Naive B cell (primary cell): Measurements from ENCODE around the gene UQCRC1. TPM values are rescaled to one million over a fixed set of nuclear protein-coding genes. Genes with fewer than 3 reads are reported as not detected.

Source experiments
- ATAC-seq, 2 donors: fragments of 150-1000 bp; cut with Tn5 transposase; 2 replicates each; pipeline ENCODE4 v1.10.0; 2021; ENCODE audit warnings: low read depth in 2 of 2, mild to moderate bottlenecking in 2 of 2, moderate library complexity in 2 of 2
- DNase-seq: peaks from one replicate; pipeline ENCODE4 v3.0.0; 2022
- H3K27ac Mint-ChIP-seq, 6 donors: one replicate each; pipeline ENCODE4 v1.8.0; 2020 to 2022; ENCODE audit warnings: mild to moderate bottlenecking in 6 of 6, mixed read lengths in 6 of 6, moderate library complexity in 5 of 6, inconsistent platforms in 2 of 6
- H3K27me3 Mint-ChIP-seq, 3 donors: one replicate each; pipeline ENCODE4 v1.8.0; 2021 to 2022; ENCODE audit warnings: mixed read lengths in 3 of 3, mild to moderate bottlenecking in 1 of 3
- H3K36me3 Mint-ChIP-seq, 2 donors: one replicate each; pipeline ENCODE4 v1.8.0; 2020 to 2022; ENCODE audit warnings: mixed read lengths in 2 of 2, inconsistent platforms in 1 of 2, mild to moderate bottlenecking in 1 of 2
- H3K4me1 Mint-ChIP-seq, 3 donors: one replicate each; pipeline ENCODE4 v1.8.0; 2020 to 2022; ENCODE audit warnings: mixed read lengths in 3 of 3, inconsistent platforms in 1 of 3, mild to moderate bottlenecking in 1 of 3, moderate library complexity in 1 of 3
- H3K4me3 Mint-ChIP-seq, 8 donors: one replicate each; pipeline ENCODE4 v1.8.0; 2020 to 2022; ENCODE audit warnings: mild to moderate bottlenecking in 8 of 8, mixed read lengths in 8 of 8, moderate library complexity in 8 of 8, inconsistent platforms in 2 of 8
- H3K9me3 Mint-ChIP-seq, 7 donors: one replicate each; pipeline ENCODE4 v1.8.0; 2020 to 2022; ENCODE audit warnings: mixed read lengths in 7 of 7, mild to moderate bottlenecking in 5 of 7, inconsistent platforms in 2 of 7, moderate library complexity in 1 of 7
- polyA plus RNA-seq, 6 donors: library from polyadenylated mRNA; unstranded; fragments of 300-500 nt; fragmentation: Illumina TruSeq; gene quantifications; one replicate each; pipeline ENCODE4 v1.2.3, GENCODE V29; 2021; ENCODE audit warnings: low read depth in 6 of 6

The UQCRC1 gene
- 100 to 1,000 TPM; 152 to 385 (median 155) TPM for polyA plus RNA-seq

DNA sequence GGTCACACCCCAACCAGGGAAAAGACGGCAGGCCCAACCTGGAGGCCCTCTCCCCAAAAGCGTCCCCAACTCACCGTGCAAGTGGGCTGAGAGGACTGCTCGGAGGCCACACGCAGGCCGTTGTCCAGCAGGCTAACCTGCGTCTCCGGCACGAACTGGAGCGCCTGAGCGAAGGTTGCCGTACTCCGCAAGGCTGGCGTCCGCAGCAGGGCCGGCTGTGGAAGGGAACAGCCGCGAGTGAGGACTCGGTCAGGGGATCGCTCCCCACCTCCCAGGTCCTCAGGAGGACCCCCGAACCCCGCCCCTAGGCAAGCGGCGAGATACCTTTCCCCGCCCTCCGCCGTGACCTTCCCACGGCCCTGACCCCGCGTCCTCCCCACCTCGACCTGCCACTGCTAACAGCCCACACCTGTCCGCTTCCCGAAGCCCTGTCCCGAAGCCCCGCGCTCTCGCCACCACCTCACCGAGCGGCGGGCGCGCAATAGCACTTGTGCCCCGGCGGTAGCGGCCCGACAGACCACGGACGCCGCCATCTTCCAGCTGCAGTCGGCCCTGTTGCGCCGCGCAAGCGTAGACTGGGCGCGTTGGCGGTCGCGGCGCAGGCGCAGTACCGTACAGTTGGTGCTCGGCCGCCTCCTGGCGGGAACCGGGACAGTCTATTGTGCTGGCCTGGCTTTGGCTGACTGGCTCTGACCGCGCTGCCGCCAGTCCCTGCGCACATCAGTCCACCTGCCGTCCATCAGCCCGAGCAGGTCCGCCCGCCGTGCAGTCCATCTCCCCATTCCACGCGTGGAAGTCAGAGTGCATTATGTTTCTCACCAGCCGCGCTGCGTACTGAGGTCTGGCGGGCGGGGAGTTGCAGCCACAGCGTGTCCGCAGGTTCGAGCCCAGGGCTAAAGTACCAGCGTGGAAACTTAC lies at the start of gene UQCRC1:
UQCRC1 (minus strand) TSS at position 559 of the 918 bp plus-strand sequence; CDS start at position 533, 26 bp downstream.
- Mint-ChIP-seq H3K4me3 (peak within 1 kb of the TSS; percentile 87 to 100 (median 98)), H3K36me3 (no peaks in the 10 kb centered on the region), H3K9me3 (no peaks in the 10 kb centered on the region), H3K27ac (peak within 1 kb of the TSS; percentile 93 to 100 (median 98)), H3K27me3 (peaks cover 0 to 6% (median 0%) of the 10 kb centered on the region in 3 donors), H3K4me1 (peaks cover 6 to 18% (median 14%) of the 10 kb centered on the region in 3 donors)
- ATAC-seq (peak; percentile 98), DNase-seq (peak; percentile 91)

DNA sequence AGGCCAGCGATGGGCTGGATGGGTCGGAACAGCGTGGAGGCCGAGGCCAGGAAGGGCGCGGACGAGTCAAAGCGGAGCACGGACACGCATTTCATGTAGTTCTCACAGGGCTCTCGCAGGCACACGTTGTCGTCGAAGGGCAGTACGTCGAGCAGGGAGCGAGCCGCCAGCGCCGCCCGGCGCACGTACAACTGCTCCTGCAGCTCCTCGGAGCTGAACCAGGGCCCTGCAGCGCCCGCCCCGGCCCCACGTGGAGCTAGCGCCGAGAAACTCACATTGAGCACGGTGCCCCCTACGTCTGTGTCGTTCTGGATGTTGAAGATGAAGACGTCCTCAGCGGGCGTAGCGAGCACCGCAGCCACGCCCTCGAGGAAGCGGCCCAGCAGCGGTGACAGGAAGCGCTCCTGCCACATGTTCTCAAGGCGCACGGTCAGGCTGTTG lies 47.4 kb upstream of the UQCRC1 start:
- Mint-ChIP-seq H3K27ac (peak overlapping the region in 1 of 6 donors; percentile 38), H3K9me3 (no peaks in the 10 kb centered on the region), H3K27me3 (peaks cover 16 to 33% (median 20%) of the 10 kb centered on the region in 3 donors), H3K4me3 (peak overlapping the region; percentile 48 to 85 (median 77)), H3K36me3 (no peaks in the 10 kb centered on the region), H3K4me1 (peaks cover 14 to 15% (median 14%) of the 10 kb centered on the region in 3 donors)
- ATAC-seq (no peak), DNase-seq (no peak)

DNA sequence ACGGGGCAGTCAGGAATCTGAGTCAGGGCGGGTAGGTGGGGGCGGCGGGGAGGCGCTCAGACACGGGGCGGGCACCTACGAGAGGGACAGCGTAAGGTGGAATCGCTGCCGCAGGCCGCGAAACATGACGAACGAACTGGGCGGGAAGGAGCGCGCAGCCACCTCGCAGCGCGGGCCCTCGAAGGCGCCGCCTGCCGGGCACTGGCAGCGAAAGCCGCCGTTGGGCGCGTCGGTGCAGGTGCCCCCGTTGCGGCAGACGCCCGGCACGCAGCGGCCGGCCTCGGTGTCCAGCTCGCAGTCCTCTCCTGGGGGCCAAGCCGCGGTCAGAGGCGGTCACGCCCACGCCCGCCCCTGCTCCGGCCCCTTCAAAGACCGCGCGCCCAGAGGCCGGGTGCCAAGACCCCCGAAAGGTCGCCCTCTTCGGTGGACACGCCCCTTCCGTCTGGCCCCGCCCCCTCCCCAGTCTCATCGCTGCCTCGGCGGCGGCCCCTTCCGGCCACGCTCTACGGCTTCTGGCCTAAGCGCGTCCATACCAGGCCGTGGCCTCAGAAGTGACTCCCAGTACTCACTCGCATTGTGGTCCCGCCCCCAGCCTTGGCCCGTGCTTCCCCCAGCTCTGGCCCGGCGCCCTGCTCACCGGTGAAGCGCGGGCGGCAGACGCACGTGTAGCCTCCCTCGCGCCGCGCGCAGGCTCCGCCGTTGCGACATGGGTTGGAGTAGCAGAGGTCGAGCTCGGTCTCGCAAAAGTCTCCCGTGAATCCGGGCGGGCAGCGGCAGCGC lies 46.8 kb upstream of the UQCRC1 start:
- Mint-ChIP-seq H3K27me3 (peaks cover 15 to 28% (median 16%) of the 10 kb centered on the region in 3 donors), H3K4me1 (peaks cover 8 to 14% (median 10%) of the 10 kb centered on the region in 3 donors), H3K9me3 (no peaks in the 10 kb centered on the region), H3K27ac (peak overlapping the region in 3 of 6 donors; percentile 33 to 89 (median 80)), H3K4me3 (peak overlapping the region; percentile 48 to 87 (median 77)), H3K36me3 (no peaks in the 10 kb centered on the region)
- DNase-seq (peak; percentile 76), ATAC-seq (peak; percentile 82 to 84)

DNA sequence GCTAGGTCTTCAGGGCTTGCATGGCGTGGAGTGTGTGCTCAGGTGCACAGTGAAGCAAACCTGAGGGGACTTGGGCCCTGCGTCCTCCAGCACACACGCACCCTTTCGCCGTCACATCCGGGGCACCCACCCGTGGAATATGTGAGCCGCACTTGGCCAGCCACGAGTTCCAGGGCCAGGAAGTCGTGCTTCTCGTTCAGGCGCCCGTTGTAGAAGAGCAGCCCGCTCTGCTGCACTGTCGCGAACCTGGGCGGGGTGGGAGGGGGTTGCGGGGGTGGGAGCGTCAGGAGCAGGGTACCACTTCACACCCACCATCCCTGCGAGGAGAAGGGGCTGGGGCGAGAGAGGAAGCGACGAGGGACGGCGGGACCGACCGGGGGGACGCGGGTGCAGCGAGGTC lies 46.2 kb upstream of the UQCRC1 start:
- DNase-seq (peak; percentile 32), ATAC-seq (peak; percentile 48 to 61)
- Mint-ChIP-seq H3K36me3 (no peaks in the 10 kb centered on the region), H3K27ac (peak overlapping the region in 3 of 6 donors; percentile 53 to 89 (median 80)), H3K4me1 (peaks cover 5 to 14% (median 9%) of the 10 kb centered on the region in 3 donors), H3K9me3 (no peaks in the 10 kb centered on the region), H3K4me3 (peak overlapping the region; percentile 73 to 87 (median 80)), H3K27me3 (peaks cover 15 to 28% (median 16%) of the 10 kb centered on the region in 3 donors)

DNA sequence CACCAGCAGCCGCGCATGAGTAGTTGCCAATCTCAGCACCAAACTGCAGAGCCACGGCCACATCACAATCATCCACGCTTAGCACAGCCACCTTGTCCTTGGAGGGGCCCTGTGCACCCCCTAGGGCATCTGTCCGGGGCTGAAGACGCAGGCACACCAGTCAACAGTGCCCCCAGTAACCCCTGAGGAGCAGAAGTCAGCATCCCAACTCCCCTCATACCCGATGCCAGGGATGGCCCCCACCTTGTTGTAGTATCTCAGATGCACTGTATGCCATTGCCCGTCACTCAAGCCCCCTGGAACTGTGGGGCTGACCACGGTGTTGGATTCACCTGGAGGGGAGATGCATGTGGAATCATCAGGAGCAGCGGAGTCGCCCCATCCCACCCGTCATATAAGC lies 45.6 kb upstream of the UQCRC1 start:
- Mint-ChIP-seq H3K4me3 (peak overlapping the region; percentile 73 to 87 (median 78)), H3K27ac (peak overlapping the region in 2 of 6 donors; percentile 48 to 53), H3K36me3 (no peaks in the 10 kb centered on the region), H3K27me3 (peaks cover 15 to 25% (median 16%) of the 10 kb centered on the region in 3 donors), H3K9me3 (no peaks in the 10 kb centered on the region), H3K4me1 (peaks cover 5 to 14% (median 9%) of the 10 kb centered on the region in 3 donors)
- ATAC-seq = no peak
- no peak for DNase-seq

DNA sequence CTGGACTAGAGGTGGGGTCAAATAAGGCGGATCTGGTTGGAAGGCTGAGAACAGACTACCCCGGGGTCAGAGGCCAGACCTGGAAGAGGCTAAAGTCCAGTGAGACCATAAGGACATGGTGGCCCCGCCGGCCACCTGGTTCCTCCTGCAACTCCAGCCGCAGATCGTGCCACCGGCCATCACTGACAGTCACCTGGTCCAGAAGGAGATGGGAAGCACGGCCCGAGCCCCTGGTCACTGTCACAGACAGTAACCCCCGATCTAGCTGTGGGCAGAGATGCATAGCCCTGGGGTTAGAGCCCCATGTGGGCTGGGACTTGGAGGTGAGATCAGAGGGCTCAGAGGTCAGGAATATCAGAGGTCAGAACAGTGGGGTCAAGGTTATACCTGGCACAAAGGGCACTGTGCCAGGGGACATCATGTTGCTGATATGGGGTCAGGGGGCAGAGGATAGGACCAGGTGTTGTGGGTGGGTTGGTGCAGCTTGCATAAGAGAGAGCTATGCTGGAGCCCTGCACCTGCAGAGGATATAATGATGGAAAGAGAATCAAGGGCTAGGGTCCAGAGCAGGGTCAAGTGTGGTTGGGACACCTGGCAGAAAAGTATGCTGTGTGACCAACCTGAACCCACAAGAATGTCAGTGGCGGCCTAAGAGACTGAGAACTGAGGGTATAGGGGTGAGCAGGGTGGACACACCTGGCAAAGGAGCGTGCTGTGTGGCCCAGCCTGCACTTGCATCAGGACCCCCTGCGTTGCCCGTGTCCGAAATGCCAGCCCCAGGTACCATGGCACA lies 43.7 kb upstream of the UQCRC1 start:
- H3K27me3 Mint-ChIP-seq = peaks cover 0 to 9% (median 5%) of the 10 kb centered on the region in 3 donors
- DNase-seq (no peak), ATAC-seq (no peak)
- no peak overlapping the region for H3K27ac Mint-ChIP-seq
- no peaks in the 10 kb centered on the region for H3K36me3 Mint-ChIP-seq
- H3K9me3 Mint-ChIP-seq = no peaks in the 10 kb centered on the region
- peak overlapping the region in 2 of 8 donors; percentile 44 to 56 for H3K4me3 Mint-ChIP-seq
- H3K4me1 Mint-ChIP-seq = peaks cover 5 to 17% (median 9%) of the 10 kb centered on the region in 3 donors

DNA sequence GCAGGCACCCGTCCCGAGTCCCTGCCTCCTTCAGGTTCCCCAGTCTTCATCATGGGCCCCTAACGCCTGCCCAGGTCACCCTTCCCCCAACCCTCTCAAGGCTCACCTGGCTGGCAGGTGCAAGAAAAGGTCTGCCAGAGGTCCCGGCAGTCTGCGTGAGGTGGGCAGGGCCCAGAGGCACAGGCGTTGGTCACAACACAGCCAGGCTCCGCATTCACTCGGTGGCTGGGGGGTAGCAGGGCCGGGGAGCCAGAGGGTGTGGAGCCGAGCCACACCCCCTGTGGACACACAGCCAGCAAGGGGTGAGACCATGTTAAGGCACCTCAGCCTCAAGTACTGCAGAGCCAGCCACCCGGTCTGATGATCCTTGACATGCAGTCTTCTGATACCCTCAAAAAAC lies 42.3 kb upstream of the UQCRC1 start:
- no peak for DNase-seq
- no peak for ATAC-seq
- H3K9me3 Mint-ChIP-seq = no peaks in the 10 kb centered on the region
- H3K4me1 Mint-ChIP-seq = peaks cover 4 to 14% (median 9%) of the 10 kb centered on the region in 3 donors
- no peak overlapping the region for H3K27ac Mint-ChIP-seq
- H3K36me3 Mint-ChIP-seq = no peaks in the 10 kb centered on the region
- no peaks in the 10 kb centered on the region for H3K27me3 Mint-ChIP-seq
- no peak overlapping the region for H3K4me3 Mint-ChIP-seq

DNA sequence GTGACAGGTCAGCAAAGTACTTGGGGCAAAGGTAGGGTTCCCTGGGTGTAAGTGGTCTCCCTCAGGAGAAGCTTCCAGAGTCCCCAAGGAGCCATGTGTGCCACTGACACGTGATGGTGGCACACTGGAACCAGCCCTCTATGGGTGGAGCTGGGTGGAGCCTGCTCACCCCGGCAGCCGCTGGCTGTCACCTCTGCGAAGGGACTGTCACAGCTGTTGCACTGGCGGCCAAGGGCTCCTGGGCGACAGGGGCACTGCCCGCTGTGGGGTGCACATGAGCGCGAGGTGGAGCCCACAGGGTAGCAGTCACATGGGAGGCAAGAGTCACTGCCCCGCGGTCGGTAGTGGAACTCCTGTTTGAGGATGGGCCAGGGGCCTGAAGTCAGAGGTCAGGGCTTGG lies 41.3 kb upstream of the UQCRC1 start:
- Mint-ChIP-seq H3K36me3 (no peaks in the 10 kb centered on the region), H3K4me1 (peaks cover 0 to 16% (median 6%) of the 10 kb centered on the region in 3 donors), H3K9me3 (no peaks in the 10 kb centered on the region), H3K27ac (no peak overlapping the region), H3K4me3 (no peak overlapping the region), H3K27me3 (no peaks in the 10 kb centered on the region)
- ATAC-seq (no peak), DNase-seq (no peak)

DNA sequence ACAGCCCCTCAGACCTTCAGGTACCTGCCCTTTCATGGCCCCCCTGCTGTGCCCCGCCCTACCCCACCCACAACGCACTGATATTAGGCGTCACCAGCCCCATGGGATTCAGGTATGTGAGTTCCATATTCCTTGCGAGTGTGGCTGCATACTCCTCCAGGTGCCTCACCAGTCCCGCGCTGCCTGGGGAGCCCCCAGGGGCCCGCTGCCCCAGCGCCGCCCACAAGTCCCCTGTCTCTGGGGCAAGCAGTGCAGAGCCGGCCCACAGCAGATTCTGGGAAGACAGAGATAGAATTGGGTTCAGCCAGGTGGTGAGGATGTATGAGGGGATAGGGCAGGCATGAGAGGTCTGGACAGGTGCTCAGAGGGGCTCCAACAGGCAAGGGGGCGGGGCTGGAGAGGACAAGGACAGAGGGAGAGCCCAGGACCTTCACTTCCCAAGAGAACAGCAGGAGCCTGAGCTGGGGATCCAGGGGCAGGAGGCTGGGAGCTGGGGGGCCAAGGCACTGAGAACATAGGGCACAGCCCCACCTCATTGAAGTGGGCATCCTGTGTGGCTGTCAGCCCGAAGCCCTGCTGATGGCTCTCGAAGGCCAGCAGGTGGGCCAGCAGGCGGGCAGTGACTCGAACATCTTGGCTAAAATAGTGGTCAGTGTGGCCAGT lies 38.9 kb upstream of the UQCRC1 start:
- Mint-ChIP-seq H3K27me3 (peaks cover 0 to 17% (median 5%) of the 10 kb centered on the region in 3 donors), H3K9me3 (no peaks in the 10 kb centered on the region), H3K36me3 (no peaks in the 10 kb centered on the region), H3K27ac (no peak overlapping the region), H3K4me1 (peaks cover 0 to 10% (median 0%) of the 10 kb centered on the region in 3 donors), H3K4me3 (no peak overlapping the region)
- ATAC-seq = no peak
- DNase-seq = no peak

DNA sequence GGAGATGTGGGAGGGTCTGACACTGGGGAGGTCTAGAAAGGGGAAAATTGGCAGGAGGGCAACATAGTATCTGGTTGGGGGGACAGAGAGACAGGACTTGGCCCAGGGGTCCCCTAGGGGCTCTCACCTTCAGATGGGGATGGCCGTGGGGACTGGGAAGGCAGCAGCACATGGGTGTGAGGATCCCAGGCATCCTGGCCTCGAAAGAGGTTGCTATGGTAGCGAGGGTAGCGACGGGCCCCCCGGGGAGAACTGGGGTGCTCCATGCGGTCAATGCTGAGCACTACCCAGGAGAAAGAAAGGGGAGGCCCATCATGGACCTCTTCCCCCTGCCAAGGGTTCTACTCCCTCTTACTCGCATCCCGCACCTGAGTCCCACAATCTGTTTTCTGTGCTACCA lies 38.3 kb upstream of the UQCRC1 start:
- Mint-ChIP-seq H3K4me1 (peaks cover 0 to 10% (median 0%) of the 10 kb centered on the region in 3 donors), H3K9me3 (no peaks in the 10 kb centered on the region), H3K4me3 (no peak overlapping the region), H3K27ac (no peak overlapping the region), H3K27me3 (peaks cover 0 to 18% (median 5%) of the 10 kb centered on the region in 3 donors), H3K36me3 (no peaks in the 10 kb centered on the region)
- DNase-seq (no peak), ATAC-seq (no peak)

DNA sequence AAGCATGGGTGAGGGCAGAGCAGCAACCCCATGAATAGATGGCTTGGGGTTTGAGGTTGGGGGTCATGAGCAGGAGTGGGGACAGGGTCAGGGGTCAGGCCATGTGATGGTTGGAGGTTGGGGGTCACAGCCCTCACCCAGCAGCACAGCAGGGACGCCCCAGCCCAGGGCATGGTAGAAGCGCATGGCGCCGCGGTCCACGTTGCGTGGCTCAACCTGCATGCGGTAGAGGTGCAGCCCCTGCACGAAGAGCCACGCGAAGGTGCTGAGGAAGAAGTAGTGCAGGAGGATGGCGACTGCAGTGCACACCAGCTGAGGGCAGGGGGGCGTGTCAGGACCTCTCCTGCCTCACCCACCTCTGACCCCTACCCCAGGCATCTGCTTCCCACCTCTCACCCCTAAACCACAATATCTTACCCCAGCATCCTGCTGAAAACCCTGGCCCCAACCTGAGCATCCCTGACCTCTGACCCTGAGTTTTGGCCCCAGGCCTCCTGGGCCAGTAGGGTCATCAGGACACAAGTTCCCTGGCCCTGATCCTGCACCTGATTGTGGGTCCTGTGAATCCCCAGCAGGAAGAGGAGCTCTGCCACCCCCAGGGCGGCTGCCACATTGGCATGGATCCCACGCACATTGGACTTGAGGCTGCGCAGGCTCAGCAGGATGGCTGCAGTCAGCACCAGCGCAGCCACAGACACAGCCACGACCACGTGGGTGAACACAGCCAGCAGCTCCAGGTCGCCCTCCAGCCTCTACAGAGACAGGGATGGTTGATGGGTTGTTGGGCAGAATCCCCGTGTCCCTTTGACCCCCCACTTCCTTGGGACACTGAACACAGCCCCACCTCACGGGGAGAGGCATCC lies 35.7 kb upstream of the UQCRC1 start:
- no peak for ATAC-seq
- peaks cover 0 to 18% (median 14%) of the 10 kb centered on the region in 3 donors for H3K27me3 Mint-ChIP-seq
- H3K4me1 Mint-ChIP-seq = peaks cover 0 to 10% (median 0%) of the 10 kb centered on the region in 3 donors
- no peaks in the 10 kb centered on the region for H3K9me3 Mint-ChIP-seq
- DNase-seq = no peak
- H3K27ac Mint-ChIP-seq = no peak overlapping the region
- H3K36me3 Mint-ChIP-seq = no peaks in the 10 kb centered on the region
- H3K4me3 Mint-ChIP-seq = no peak overlapping the region
